Gastroesophageal sphincter (tissue), 4 donors: ENCODE results near the gene TOLLIP. TPM values are rescaled to one million over a fixed set of nuclear protein-coding genes. Genes with fewer than 3 reads are reported as not detected.

Experiments used
- ATAC-seq: fragments of 150-250 bp; one replicate; pipeline ENCODE4 v1.9.1; 2016; ENCODE audit warnings: mild to moderate bottlenecking, moderate library complexity
- H3K27ac ChIP-seq, 4 donors: fragments of 200-600 bp; sonication (generic) in 3 of 4; 1 replicate in 3 of 4; 2 replicates in 1 of 4; pipeline ENCODE4 v1.5.1; 2016 to 2019
- H3K27me3 ChIP-seq: fragments of 200-600 bp; sonication (generic); one replicate; pipeline ENCODE4 v1.5.1; 2019
- H3K36me3 ChIP-seq, 2 donors: fragments of 200-600 bp; sonication (generic); one replicate each; pipeline ENCODE4 v1.5.1; 2019; ENCODE audit warnings: control low read depth in 1 of 2
- H3K4me1 ChIP-seq, 3 donors: fragments of 200-600 bp; sonication (generic); 1 replicate in 2 of 3; 2 replicates in 1 of 3; pipeline ENCODE4 v1.5.1; 2016 to 2019; ENCODE audit warnings: control low read depth in 2 of 3
- H3K4me3 ChIP-seq, 2 donors: fragments of 200-600 bp; sonication (generic); one replicate each; pipeline ENCODE4 v1.5.1; 2019; ENCODE audit warnings: mild to moderate bottlenecking in 1 of 2, moderate library complexity in 1 of 2
- H3K9me3 ChIP-seq, 3 donors: fragments of 200-600 bp; sonication (generic); one replicate each; pipeline ENCODE4 v1.5.1; 2017 to 2019; ENCODE audit warnings: control low read depth in 2 of 3
- CTCF ChIP-seq, 4 experiments: fragments of 200-600 bp in 2 of 4; fragments of 450-650 bp in 2 of 4; sonication (generic) in 1 of 4; IDR thresholded peaks; one replicate each; pipeline ENCODE4 v1.5.1; 2017 to 2019; ENCODE audit warnings: antibody characterized with exemption in 4 of 4, mild to moderate bottlenecking in 2 of 4, moderate library complexity in 2 of 4
- EP300 ChIP-seq: sonication (generic); formaldehyde crosslinking; IDR thresholded peaks from one replicate; pipeline ENCODE4 v1.6.1; 2017; ENCODE audit warnings: antibody characterized with exemption, mild to moderate bottlenecking
- POLR2A ChIP-seq, 2 donors: fragments of 450-650 bp; IDR thresholded peaks; one replicate each; pipeline ENCODE4 v1.6.1; 2017; ENCODE audit warnings: antibody characterized with exemption in 2 of 2, mild to moderate bottlenecking in 2 of 2, moderate library complexity in 1 of 2
- POLR2AphosphoS5 ChIP-seq: sonication (generic); formaldehyde crosslinking; IDR thresholded peaks from one replicate; pipeline ENCODE4 v1.6.1; 2017; ENCODE audit warnings: antibody characterized with exemption
- WGBS, 2 donors: methylation state at CpG; one replicate each; pipeline ENCODE4 v1.1.5; 2018; ENCODE audit warnings: low coverage in 1 of 2; 5-methylcytosine and 5-hydroxymethylcytosine counted together
- total RNA-seq, 4 donors: library from RNA; depleted of rRNA; stranded (reverse); fragments of >200 nt; gene quantifications; one replicate each; pipeline ENCODE4 v1.1.0, GENCODE V29; 2016

TOLLIP gene
- total RNA-seq, 4 donors from 2014 or later = 42.3 to 70.6 (median 49.1) TPM

GRCh38 chr11:1295086-1295485 is 14.3 kb downstream of the TOLLIP start:
- no peaks in the 10 kb centered on the region for H3K9me3 ChIP-seq
- TF ChIP-seq POLR2A (IDR thresholded peaks at IDR 0.05) (no peak), EP300 (no peak), POLR2AphosphoS5 (no peak), CTCF (IDR thresholded peaks at IDR 0.05) (no peak)
- 94% methylated on average over 3 of the region's 22 CpGs; no CpG with 5 or more reads in 1 of the 2 donors for WGBS, 2 donors
- peaks cover 0 to 48% (median 4%) of the 10 kb centered on the region in 3 donors for H3K4me1 ChIP-seq
- no peak for ATAC-seq
- no peaks in the 10 kb centered on the region for H3K27me3 ChIP-seq
- no peak overlapping the region for H3K27ac ChIP-seq
- H3K4me3 ChIP-seq = no peak overlapping the region
- H3K36me3 ChIP-seq = peaks cover 0 to 65% of the 10 kb centered on the region in 2 donors

GRCh38 chr11:1293619-1294015 is 15.8 kb downstream of the TOLLIP start:
- H3K36me3 ChIP-seq = peaks cover 0 to 80% of the 10 kb centered on the region in 2 donors
- WGBS, 2 donors = 86 to 89% methylated on average over 6 to 7 of the region's 13 CpGs
- TF ChIP-seq POLR2A (IDR thresholded peaks at IDR 0.05) = no peak
- no peak for TF ChIP-seq POLR2AphosphoS5
- TF ChIP-seq EP300 = no peak
- TF ChIP-seq CTCF (IDR thresholded peaks at IDR 0.05) = no peak
- no peak overlapping the region for H3K27ac ChIP-seq
- H3K4me1 ChIP-seq = peaks cover 0 to 33% (median 0%) of the 10 kb centered on the region in 3 donors
- H3K4me3 ChIP-seq = no peak overlapping the region
- peak; percentile 29 for ATAC-seq
- H3K9me3 ChIP-seq = no peaks in the 10 kb centered on the region
- H3K27me3 ChIP-seq = no peaks in the 10 kb centered on the region

GRCh38 chr11:1292644-1293618 is 16.5 kb downstream of the TOLLIP start:
- 73 to 85% methylated on average over 3 to 5 of the region's 43 CpGs for WGBS, 2 donors
- Histone ChIP-seq H3K27me3 (no peaks in the 10 kb centered on the region), H3K27ac (no peak overlapping the region), H3K9me3 (no peaks in the 10 kb centered on the region), H3K4me3 (no peak overlapping the region), H3K36me3 (peaks cover 0 to 82% of the 10 kb centered on the region in 2 donors), H3K4me1 (peaks cover 0 to 27% (median 0%) of the 10 kb centered on the region in 3 donors)
- ATAC-seq = no peak
- no peak for TF ChIP-seq EP300
- no peak for TF ChIP-seq CTCF (IDR thresholded peaks at IDR 0.05)
- TF ChIP-seq POLR2A (IDR thresholded peaks at IDR 0.05) = no peak
- no peak for TF ChIP-seq POLR2AphosphoS5

- ATAC-seq = no peak
- H3K36me3 ChIP-seq = peaks cover 0 to 76% of the 10 kb centered on the region in 2 donors
- no peak for TF ChIP-seq POLR2A (IDR thresholded peaks at IDR 0.05)
- no peak for TF ChIP-seq POLR2AphosphoS5
- no peak for TF ChIP-seq EP300
- TF ChIP-seq CTCF (IDR thresholded peaks at IDR 0.05) = no peak
- no peaks in the 10 kb centered on the region for H3K27me3 ChIP-seq
- H3K4me3 ChIP-seq = no peak overlapping the region
- peaks cover 0 to 19% (median 0%) of the 10 kb centered on the region in 3 donors for H3K4me1 ChIP-seq
- no peaks in the 10 kb centered on the region for H3K9me3 ChIP-seq
- 91 to 96% methylated on average over 5 of the region's 10 CpGs for WGBS, 2 donors
- no peak overlapping the region for H3K27ac ChIP-seq
Measured at GRCh38 chr11:1292018-1292643, 17.3 kb downstream of the TOLLIP start.
